ENCODE results near the gene PLK3. TPM values are rescaled to one million over a fixed set of nuclear protein-coding genes. Genes with fewer than 3 reads are reported as not detected.

PLK3 gene
- total and polyA plus RNA-seq, 9 of the 15 experiments (the other 6 are each of a cell fraction or from before 2014, with no cell fraction given) = 0.52 to 22.7 (median 11.0) TPM

DNA sequence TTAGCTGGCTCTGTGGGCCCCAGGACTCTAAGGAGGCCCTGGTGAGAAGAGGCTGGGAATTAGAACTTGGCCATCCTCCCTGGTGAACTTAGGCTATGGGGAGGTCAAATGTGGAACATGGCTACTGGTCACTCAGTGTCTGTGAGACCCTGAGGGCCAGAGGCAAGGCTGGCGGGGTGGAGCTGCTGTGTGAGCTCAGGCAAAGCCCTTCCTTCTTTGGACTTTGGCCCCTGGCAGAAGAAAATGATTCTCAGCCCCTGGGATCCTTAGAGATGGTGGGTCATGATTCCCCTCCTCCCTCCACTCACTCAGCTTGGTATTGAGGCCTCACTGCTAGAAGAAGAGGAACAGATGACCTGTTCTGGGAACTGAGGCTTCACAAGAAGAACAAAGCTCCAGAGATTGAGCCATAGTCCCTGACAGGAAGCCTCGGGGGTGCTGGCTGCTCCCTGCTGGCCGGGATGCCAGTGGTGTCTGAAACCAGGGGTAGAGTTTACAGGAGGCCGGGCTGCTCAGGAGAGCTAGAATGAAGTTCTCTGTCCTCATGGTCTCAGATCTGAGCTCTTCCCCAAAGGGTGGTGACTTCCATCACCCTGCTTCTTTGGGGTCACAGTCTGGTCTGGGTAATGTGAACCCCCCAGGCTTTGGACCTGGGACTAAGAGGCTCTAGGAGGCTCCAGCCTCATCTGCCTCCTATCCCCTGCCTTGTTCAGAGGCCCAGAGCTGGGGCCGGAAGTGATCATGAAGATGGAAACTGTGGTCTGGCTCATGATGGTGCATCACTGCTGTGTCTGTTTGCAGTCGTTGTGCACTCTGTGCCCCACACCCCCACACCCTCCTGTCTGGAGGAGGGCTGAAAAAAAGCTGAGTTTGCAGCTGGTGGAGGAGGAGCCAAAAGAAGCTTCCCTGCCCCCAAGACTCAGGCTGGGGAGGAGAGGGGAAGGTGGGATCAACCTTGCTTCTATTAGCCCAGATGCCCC is 9.1 kb downstream of the PLK3 start (continued):
- no peak for TF ChIP-seq MEF2A (IDR thresholded peaks at IDR 0.05; ENCODE audit: control insufficient read depth, low read depth, low read length)
- no peak for TF ChIP-seq IRF2 (CRISPR knock-in tag; IDR thresholded peaks at IDR 0.05)
- no peak for TF ChIP-seq DNMT1 (IDR thresholded peaks at IDR 0.05)
- TF ChIP-seq MCM7 (IDR thresholded peaks at IDR 0.05) = no peak
- TF ChIP-seq NBN (IDR thresholded peaks at IDR 0.05; ENCODE audit: low read depth) = no peak
- TF ChIP-seq PHF20 (IDR thresholded peaks at IDR 0.05; ENCODE audit: partially characterized antibody) = no peak
- TF ChIP-seq CREB1 (IDR thresholded peaks at IDR 0.05) = no peak
- no peak for TF ChIP-seq CREB1 (CRISPR knock-in tag; IDR thresholded peaks at IDR 0.05)
- TF ChIP-seq ZNF76 (CRISPR knock-in tag; IDR thresholded peaks at IDR 0.05; ENCODE audit: borderline replicate concordance) = no peak
- no peak for TF ChIP-seq NFXL1 (CRISPR knock-in tag; IDR thresholded peaks at IDR 0.05)
- no peak for TF ChIP-seq CBX1 (IDR thresholded peaks at IDR 0.05; ENCODE audit: low read depth)
- TF ChIP-seq, protein P1, sequence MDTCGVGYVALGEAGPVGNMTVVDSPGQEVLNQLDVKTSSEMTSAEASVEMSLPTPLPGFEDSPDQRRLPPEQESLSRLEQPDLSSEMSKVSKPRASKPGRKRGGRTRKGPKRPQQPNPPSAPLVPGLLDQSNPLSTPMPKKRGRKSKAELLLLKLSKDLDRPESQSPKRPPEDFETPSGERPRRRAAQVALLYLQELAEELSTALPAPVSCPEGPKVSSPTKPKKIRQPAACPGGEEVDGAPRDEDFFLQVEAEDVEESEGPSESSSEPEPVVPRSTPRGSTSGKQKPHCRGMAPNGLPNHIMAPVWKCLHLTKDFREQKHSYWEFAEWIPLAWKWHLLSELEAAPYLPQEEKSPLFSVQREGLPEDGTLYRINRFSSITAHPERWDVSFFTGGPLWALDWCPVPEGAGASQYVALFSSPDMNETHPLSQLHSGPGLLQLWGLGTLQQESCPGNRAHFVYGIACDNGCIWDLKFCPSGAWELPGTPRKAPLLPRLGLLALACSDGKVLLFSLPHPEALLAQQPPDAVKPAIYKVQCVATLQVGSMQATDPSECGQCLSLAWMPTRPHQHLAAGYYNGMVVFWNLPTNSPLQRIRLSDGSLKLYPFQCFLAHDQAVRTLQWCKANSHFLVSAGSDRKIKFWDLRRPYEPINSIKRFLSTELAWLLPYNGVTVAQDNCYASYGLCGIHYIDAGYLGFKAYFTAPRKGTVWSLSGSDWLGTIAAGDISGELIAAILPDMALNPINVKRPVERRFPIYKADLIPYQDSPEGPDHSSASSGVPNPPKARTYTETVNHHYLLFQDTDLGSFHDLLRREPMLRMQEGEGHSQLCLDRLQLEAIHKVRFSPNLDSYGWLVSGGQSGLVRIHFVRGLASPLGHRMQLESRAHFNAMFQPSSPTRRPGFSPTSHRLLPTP (IDR thresholded peaks at IDR 0.05; ENCODE audit: borderline replicate concordance, extremely low read depth, insufficient read length) = no peak
- TF ChIP-seq SIRT6 (IDR thresholded peaks at IDR 0.05; ENCODE audit: low read depth, low read length) = no peak
- peak; percentile 69 for TF ChIP-seq GABPA (tag; conservative IDR thresholded peaks at IDR 0.05; ENCODE audit: low read depth)
- TF ChIP-seq ZFP30 (CRISPR knock-in tag; IDR thresholded peaks at IDR 0.05; ENCODE audit: borderline replicate concordance) = no peak
- no peak for TF ChIP-seq TEAD4 (IDR thresholded peaks at IDR 0.05; ENCODE audit: low read length)
- TF ChIP-seq TEAD4 (CRISPR knock-in tag; IDR thresholded peaks at IDR 0.05; ENCODE audit: borderline replicate concordance) = no peak
